D721Med (cell line): ENCODE measurements around the gene SCRT2.

ENCODE experiments used
- DNase-seq: peaks from one replicate; pipeline ENCODE4 v3.0.0; 2011; ENCODE audit warnings: low spot score; ENCODE audit not compliant: insufficient read length
- FAIRE-seq: peaks from 2 replicates; lab custom pipeline; 2011; peaks lifted over from hg19 to GRCh38; lab: Jason Lieb, UNC
- CTCF ChIP-seq: IDR thresholded peaks from 2 replicates; pipeline ENCODE4 v1.5.1; 2012; ENCODE audit warnings: mild to moderate bottlenecking, control low read depth; ENCODE audit not compliant: insufficient read depth; ENCODE audit errors: missing control alignments

SCRT2 gene

GRCh38 chr20:617934-618690 lies 57.5 kb downstream of the SCRT2 start:
- DNase-seq (no peak), FAIRE-seq (no peak)
- no peak for TF ChIP-seq CTCF

GRCh38 chr20:615514-615913 lies 60.1 kb downstream of the SCRT2 start:
- FAIRE-seq (no peak), DNase-seq (no peak)
- no peak for TF ChIP-seq CTCF

- TF ChIP-seq CTCF: no peak
- FAIRE-seq: no peak
- no peak for DNase-seq
Observed at GRCh38 chr20:611843-612185, 63.8 kb downstream of the SCRT2 start.
